ENCODE results near the gene EFCAB14. TPM values are rescaled to one million over a fixed set of nuclear protein-coding genes. Genes with fewer than 3 reads are reported as not detected.

EFCAB14 gene
- total RNA-seq, 3 donors from 2014 or later (not counting 1 experiment from before 2014, with no cell fraction given): 77.7 to 130 (median 119) TPM

GRCh38 chr1:46686255-46686654 is 32.7 kb downstream of the EFCAB14 start:
- Mint-ChIP-seq H3K4me3 (no peak overlapping the region), H3K36me3 (peaks cover 70% of the 10 kb centered on the region), H3K27me3 (ENCODE audit: low read depth in 2 of 2) (no peaks in the 10 kb centered on the region), H3K4me1 (peaks cover 4 to 5% of the 10 kb centered on the region in 2 donors), H3K27ac (no peak overlapping the region), H3K9me3 (no peaks in the 10 kb centered on the region)
- ATAC-seq (no peak), DNase-seq (no peak)
- Histone ChIP-seq H3K36me3 (ENCODE audit: control insufficient read depth, insufficient read depth, low read length) (peaks cover 100% of the 10 kb centered on the region), H3K27ac (ENCODE audit: low read length) (no peak overlapping the region), H3K4me1 (ENCODE audit: control insufficient read depth, insufficient read depth, low read length) (no peaks in the 10 kb centered on the region), H3K4me3 (ENCODE audit: low read length) (no peak overlapping the region), H3K27me3 (ENCODE audit: control insufficient read depth, insufficient read depth, low read length) (no peaks in the 10 kb centered on the region), H3K9me3 (ENCODE audit: control insufficient read depth, insufficient read depth, low read length) (no peaks in the 10 kb centered on the region)
- intact Hi-C loops (cut with micrococcal nuclease): no loop called here
- 25% methylated on average over 1 of the region's 1 CpG for WGBS (ENCODE audit: insufficient coverage)
- TF ChIP-seq CTCF (IDR thresholded peaks at IDR 0.05): no peak

GRCh38 chr1:46684670-46685069 is 34.2 kb downstream of the EFCAB14 start:
- Histone ChIP-seq H3K27me3 (ENCODE audit: control insufficient read depth, insufficient read depth, low read length) (no peaks in the 10 kb centered on the region), H3K9me3 (ENCODE audit: control insufficient read depth, insufficient read depth, low read length) (no peaks in the 10 kb centered on the region), H3K4me1 (ENCODE audit: control insufficient read depth, insufficient read depth, low read length) (no peaks in the 10 kb centered on the region), H3K27ac (ENCODE audit: low read length) (no peak overlapping the region), H3K4me3 (ENCODE audit: low read length) (no peak overlapping the region), H3K36me3 (ENCODE audit: control insufficient read depth, insufficient read depth, low read length) (peaks cover 100% of the 10 kb centered on the region)
- H3K27ac Mint-ChIP-seq: no peak overlapping the region
- H3K4me1 Mint-ChIP-seq: peaks cover 0 to 5% of the 10 kb centered on the region in 2 donors
- DNase-seq (no peak), ATAC-seq (no peak)
- no peaks in the 10 kb centered on the region for H3K27me3 Mint-ChIP-seq (ENCODE audit: low read depth in 2 of 2)
- no peak for TF ChIP-seq CTCF (IDR thresholded peaks at IDR 0.05)
- H3K4me3 Mint-ChIP-seq: no peak overlapping the region
- WGBS (ENCODE audit: insufficient coverage): 100% methylated on average over 2 of the region's 2 CpGs
- H3K9me3 Mint-ChIP-seq: no peaks in the 10 kb centered on the region
- intact Hi-C loops (cut with micrococcal nuclease): no loop called here
- peaks cover 71% of the 10 kb centered on the region for H3K36me3 Mint-ChIP-seq

- TF ChIP-seq CTCF (IDR thresholded peaks at IDR 0.05): no peak
- H3K4me3 Mint-ChIP-seq: no peak overlapping the region
- 96% methylated on average over 1 of the region's 1 CpG for WGBS (ENCODE audit: insufficient coverage)
- no peaks in the 10 kb centered on the region for H3K4me1 ChIP-seq (ENCODE audit: control insufficient read depth, insufficient read depth, low read length)
- no peaks in the 10 kb centered on the region for H3K9me3 Mint-ChIP-seq
- H3K9me3 ChIP-seq (ENCODE audit: control insufficient read depth, insufficient read depth, low read length): no peaks in the 10 kb centered on the region
- intact Hi-C loops (cut with micrococcal nuclease): no loop called here
- no peaks in the 10 kb centered on the region for H3K27me3 Mint-ChIP-seq (ENCODE audit: low read depth in 2 of 2)
- H3K36me3 Mint-ChIP-seq: peaks cover 61% of the 10 kb centered on the region
- H3K4me1 Mint-ChIP-seq: peaks cover 3 to 9% of the 10 kb centered on the region in 2 donors
- H3K4me3 ChIP-seq (ENCODE audit: low read length): no peak overlapping the region
- DNase-seq: no peak
- peaks cover 91% of the 10 kb centered on the region for H3K36me3 ChIP-seq (ENCODE audit: control insufficient read depth, insufficient read depth, low read length)
- no peak for ATAC-seq
- H3K27ac ChIP-seq (ENCODE audit: low read length): no peak overlapping the region
- no peaks in the 10 kb centered on the region for H3K27me3 ChIP-seq (ENCODE audit: control insufficient read depth, insufficient read depth, low read length)
- peak overlapping the region in 1 of 2 donors; percentile 73 for H3K27ac Mint-ChIP-seq
Measured at GRCh38 chr1:46682064-46682463, 36.9 kb downstream of the EFCAB14 start.

- Histone ChIP-seq H3K27me3 (ENCODE audit: control insufficient read depth, insufficient read depth, low read length) (no peaks in the 10 kb centered on the region), H3K4me3 (ENCODE audit: low read length) (no peak overlapping the region), H3K27ac (ENCODE audit: low read length) (no peak overlapping the region), H3K4me1 (ENCODE audit: control insufficient read depth, insufficient read depth, low read length) (no peaks in the 10 kb centered on the region), H3K9me3 (ENCODE audit: control insufficient read depth, insufficient read depth, low read length) (no peaks in the 10 kb centered on the region), H3K36me3 (ENCODE audit: control insufficient read depth, insufficient read depth, low read length) (peaks cover 87% of the 10 kb centered on the region)
- H3K36me3 Mint-ChIP-seq: peaks cover 56% of the 10 kb centered on the region
- 100% methylated on average over 1 of the region's 1 CpG for WGBS (ENCODE audit: insufficient coverage)
- ATAC-seq: no peak
- H3K4me3 Mint-ChIP-seq: no peak overlapping the region
- H3K9me3 Mint-ChIP-seq: no peaks in the 10 kb centered on the region
- peak overlapping the region in 1 of 2 donors; percentile 73 for H3K27ac Mint-ChIP-seq
- TF ChIP-seq CTCF (IDR thresholded peaks at IDR 0.05): no peak
- H3K27me3 Mint-ChIP-seq (ENCODE audit: low read depth in 2 of 2): no peaks in the 10 kb centered on the region
- H3K4me1 Mint-ChIP-seq: peaks cover 9 to 10% of the 10 kb centered on the region in 2 donors
- no peak for DNase-seq
- intact Hi-C loops (cut with micrococcal nuclease): no loop called here
Measured at GRCh38 chr1:46681333-46682034, 37.4 kb downstream of the EFCAB14 start.
